GM18502 (cell line): ENCODE data around the gene HACL1.
"Not testable (repeated sequence)": the region's sequence is repeated elsewhere in the genome, so short reads cannot be mapped to it uniquely, and the experiment has no call there.

ENCODE experiments used
- ATAC-seq: cut with Tn5 transposase; IDR thresholded peaks from one replicate; pipeline ENCODE4 v1.9.1; 2021; ENCODE audit warnings: mild to moderate bottlenecking; ENCODE audit not compliant: unreplicated experiment, poor library complexity

The HACL1 gene

DNA sequence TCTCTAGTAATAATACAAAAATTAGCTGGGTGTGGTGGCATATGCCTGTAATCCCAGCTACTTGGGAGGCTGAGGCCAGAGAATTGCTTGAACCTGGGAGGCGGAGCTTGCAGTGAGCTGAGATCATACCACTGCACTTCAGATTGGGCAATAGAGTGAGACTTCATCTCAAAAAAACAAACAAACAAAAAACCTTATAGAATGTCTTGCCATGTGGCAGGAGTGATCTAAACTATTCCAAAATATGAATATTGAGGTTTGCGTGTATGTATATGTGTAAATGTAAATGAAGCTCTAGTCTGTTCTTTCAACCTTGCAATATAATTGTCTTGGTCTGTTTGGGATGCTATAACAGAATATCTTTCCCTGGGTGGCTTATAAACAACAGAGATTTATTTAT, 68.8 kb downstream of the HACL1 start:
- ATAC-seq: not testable (repeated sequence)

DNA sequence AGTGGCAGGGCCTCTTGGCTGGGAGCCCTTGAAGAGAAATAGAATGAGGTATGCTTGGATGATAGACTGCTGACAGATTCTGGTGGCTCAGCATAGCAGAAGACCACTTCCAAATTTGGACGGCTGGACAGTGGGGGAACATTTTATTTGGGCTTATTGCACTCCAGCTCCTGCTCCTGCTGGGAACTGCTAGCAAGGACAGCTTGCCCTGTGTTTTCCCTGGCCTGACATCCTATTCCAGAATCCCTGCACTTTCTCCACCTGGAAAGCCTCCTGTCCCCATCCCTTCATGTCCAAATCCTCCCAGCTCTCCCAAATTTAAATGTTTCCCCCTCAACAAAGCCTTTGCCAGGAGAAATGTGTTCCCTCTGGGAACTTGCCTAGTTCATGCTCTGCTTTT, 70.0 kb downstream of the HACL1 start:
- no peak for ATAC-seq

DNA sequence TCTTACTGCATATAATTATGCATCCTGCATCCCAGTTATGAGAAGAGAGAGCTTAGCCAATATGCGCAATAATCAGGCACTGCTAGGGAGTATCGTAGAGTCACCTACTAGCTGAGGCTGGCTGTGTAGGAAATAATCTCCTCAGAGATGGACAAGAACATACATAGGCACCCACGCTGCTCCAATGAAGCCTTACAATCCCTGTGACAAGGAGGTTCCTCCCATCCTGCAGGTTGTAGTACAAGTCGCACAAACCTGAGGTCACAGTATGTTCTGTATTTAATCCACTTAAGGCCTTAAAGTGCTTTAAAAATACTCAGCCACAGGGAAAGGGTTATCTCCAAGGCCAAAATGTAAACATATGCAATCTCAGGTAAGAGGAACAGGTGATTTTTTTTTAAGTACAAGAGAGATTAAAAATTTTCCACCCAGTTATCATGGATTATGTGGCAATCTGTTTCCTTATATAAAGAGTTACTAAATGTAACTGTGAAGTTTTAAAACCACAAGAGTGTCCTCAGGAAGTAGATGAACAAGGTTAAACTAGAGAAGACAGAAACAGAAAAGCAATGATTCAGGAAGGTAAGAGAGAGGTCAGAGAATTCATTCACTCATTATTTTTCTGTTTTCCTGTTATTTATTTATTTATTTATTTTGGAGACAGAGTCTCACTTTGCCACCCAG, 72.4 kb downstream of the HACL1 start:
- no peak for ATAC-seq

DNA sequence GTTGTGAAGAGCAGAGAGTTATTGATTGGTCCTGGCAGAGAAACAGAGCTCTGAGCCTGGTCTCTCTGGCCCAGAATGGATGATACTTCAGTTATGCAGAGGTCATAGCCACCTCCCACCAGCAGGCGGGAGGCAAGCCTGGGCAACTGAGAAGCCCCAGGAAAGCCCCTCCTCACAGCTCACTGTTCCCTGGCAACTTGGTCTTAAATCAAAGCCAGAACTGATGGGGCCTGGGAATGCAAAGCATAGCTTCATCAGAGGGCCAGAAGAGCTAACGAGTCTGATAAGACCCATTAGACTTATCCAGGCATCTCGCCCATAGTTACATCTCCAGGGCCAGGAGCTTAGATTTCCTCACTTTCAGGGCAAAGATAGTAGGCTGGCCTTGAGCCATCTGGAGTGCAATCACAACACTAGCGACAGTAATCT, 74.3 kb downstream of the HACL1 start:
- no peak for ATAC-seq

DNA sequence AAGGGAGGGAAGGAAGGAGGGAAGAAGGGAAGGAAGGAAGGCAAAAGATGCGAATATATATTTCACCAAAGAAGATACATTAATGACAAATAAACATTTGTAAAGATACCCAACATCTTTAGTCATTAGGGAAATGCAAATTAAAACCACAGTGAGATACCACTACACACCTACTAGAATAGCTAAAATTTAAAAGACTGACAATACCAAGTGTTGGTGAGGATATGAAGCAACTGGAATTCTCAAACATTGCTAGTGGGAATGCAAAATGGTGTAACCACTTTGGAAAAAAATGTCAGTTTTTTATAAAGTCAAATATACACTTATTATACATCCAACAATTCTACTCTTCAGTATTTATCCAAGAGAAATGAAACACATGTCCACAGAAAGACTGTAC, 75.6 kb downstream of the HACL1 start:
- ATAC-seq: no peak

DNA sequence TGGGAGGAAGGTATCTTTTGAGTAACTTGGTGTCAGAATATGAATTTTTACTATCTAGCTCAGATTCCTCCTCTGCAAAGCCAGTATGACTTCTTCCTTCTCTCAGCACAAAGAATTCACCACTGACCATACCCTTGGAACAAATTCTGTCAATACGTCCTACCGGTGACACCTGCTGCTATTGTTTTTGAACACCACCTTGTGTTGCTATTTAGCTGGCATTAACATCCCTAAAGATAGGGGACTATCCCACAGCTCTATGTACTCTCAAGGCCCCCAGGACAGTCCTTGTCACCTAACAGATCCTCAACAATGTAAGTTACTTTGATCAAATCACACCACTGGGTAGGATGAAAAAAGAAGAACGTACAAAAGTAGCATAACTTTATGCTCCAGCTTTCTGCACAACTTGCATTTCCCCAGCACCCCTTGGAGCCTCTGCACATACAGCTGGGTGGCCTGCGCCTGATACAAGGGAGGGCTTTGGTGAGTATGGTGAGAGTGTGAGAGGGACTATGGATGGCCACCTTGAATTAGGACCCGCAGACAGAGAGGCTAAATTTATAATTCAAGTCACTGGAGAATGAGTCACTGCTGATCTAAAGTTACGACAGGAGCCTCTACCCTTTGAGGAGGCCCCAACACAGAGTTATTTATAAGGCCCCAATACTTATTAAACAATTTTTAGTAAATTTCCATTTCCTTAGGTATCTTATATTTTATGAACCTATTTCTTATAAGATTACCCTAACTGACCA, 77.5 kb downstream of the HACL1 start:
- ATAC-seq: no peak

DNA sequence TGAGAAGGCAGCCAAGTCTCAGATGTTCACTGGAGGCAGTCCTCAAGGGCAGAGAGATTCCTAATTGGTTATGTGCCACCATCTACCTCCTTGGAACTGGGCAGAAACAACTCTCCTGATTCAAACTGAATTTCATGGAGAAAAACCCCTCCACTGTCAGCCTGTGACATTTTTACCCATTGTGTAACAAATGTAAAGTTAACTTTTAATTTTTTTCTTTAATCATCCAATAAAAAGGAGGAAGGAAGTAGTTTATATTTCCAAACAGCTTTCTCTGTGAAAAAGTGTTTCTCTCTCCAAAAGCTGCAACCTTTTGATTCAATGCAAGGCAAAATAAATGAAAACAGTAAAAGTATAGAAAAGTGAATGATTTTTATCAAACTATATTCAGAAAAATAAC, 79.4 kb downstream of the HACL1 start:
- ATAC-seq: no peak

DNA sequence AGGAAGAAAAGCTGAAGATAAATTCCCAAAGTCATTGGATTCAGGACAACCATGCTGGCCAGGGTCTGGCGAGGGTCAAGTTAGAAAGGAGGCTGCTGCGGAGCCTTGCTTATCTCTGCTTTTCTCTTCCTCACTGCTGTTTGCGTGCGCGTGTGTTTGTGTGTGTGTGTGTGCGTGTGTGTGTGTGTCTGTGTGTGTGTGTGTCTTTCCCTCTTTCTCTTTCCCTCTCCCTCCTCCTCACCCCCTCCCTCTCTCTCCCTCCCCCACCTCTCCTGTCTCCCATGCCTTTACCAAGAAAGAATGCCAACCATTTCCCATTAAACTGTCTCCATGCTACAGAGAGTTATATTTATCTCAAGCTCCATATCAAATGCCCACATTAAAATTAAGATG, 79.8 kb downstream of the HACL1 start, which contains the start of gene COLQ:
TSS of gene COLQ (minus strand) at position 134 of the 393 bp plus-strand sequence. CDS start at position 53, 81 bp downstream.
- ATAC-seq: no peak

DNA sequence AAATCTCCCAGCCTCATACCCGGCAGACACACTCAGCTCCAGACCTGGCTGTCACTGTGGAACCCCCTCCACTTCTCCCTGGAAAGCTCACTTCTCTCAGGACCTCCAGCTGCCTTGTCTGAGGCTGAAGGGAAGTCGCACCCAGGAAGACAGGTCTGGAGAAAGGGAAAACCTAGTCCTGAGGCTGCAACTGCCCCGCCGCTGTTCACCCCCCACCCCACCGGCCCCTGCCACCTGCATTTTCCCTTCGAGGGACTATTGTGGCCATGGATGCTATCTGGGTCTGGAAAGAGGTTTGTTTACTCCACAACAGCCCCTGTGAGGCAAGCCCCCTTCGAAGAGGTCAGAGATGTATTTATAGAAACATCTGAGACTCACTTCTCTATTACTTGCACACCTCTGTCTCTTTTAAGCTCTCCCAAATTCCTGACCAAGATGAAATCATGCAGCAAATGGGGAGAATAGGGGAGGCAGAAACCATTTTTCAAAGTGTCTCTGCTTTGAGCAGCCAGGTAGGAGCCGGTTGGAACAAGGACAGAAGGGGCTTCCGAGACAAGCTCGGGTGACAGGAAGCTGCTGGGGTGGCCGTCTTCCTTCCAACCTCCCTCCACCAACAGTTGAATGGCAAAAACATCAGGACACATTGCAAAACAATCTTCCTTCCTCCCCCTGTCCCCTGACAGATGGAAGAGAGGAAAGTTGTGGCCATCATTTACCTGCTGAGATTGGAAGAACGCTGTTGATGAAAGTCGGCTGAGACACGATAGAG, 80.4 kb downstream of the HACL1 start:
- ATAC-seq: no peak

DNA sequence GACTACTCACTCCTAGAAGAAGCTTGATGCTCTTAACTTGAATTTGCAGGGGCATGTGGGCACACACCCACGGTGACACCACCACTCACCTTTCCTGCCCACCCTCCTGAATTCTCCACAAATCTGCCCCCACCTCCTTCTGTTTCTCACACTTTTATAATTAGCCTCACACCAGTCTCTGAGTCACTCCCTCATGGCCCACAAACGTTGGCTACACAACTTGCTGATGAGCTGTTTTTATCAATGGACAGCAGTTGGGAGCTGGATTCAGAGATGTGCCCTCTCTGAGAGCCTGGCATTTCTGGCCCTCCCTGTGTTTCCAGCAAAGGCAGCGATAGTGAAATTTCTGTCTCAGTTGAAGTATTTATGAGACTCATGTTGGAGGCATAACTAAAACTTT, 81.2 kb downstream of the HACL1 start:
- no peak for ATAC-seq

DNA sequence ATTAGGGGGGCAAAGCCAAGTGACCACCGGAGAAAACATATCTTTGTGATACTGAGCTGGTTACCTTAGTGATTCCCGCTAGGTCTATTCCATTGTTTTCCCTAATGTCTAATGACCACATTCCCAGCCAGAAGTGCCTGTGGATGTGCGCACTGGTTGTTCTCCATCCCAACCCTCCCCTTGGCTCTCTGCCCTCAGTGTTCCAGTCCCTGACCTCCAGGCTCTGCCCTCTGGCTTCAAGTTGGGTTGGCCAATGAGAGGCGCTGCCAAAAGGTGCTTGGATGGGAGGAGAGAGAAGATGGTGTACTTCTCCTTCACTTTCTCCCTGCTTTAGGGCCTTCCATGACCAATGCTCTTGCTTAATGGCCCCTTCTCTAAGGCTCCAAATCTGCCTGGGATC, 82.3 kb downstream of the HACL1 start:
- no peak for ATAC-seq

DNA sequence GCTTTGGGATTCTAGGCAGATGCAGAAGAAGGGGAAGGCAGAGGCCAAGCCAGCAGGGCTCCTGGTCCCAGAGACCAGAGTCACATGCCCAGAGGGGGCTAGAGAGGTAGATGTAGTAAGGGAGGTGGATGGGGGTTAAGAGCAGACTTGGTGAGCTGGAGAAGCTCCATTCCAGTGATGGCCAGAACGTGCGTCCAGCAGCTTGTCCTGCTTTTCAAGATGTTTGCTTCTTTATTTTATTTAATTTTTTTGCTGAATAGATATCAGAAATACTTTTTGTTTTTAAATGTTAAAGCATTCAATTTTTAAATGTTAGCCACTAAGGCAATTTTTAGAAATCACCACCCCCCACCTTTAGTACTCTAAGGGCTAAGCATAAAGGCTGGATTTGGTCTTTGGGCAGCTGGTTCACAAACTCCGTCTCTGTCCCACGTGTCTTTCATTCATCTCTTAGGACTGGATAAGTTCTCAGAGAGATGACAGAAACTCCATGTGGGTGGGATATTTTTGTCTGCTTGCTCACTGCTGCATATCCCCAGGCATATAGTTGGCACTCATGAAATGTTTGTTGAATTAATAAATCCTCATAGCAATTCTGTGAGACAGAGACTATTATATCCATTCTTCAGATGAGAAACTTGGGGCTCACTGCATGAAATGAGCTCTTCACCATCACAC, 86.6 kb downstream of the HACL1 start:
- no peak for ATAC-seq

DNA sequence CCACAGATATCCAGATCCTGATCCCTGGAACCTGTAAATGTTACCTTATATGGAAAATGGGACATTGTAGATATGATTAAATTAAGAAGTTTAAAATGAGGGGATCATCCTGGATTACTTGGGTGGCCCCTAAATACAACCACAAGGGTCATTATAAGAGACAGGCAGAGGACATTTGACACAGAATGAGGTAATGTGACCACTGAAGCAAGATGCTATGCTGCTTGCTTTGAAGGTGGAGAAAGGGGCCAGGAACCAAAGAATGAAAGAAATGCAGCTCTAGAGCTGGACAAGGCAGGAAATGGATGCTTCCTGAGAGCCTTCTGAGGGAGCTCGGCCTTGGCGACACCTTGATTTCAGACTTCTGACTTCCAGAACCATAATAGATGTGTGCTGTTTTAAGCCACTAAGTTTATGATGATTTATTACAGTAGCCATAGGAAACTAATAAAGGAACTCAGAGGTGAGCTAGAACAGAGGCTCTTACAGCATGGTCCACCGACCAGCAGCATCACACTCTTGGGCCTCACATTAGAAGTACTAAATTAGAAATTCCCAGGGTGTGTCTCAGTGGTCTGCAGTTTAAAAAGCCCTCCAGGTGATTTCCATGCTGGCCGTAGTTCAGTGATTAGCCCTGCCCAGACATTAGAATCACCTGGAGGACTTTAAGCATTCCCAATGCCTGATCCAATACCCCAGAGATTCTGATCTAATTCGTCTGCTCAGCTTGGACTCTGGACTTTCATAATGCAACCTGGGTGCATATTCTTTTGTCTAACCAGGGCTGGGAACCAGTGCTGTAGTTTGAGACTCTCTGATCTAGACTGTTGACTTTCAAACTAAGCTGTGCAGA, 87.3 kb downstream of the HACL1 start:
- no peak for ATAC-seq

DNA sequence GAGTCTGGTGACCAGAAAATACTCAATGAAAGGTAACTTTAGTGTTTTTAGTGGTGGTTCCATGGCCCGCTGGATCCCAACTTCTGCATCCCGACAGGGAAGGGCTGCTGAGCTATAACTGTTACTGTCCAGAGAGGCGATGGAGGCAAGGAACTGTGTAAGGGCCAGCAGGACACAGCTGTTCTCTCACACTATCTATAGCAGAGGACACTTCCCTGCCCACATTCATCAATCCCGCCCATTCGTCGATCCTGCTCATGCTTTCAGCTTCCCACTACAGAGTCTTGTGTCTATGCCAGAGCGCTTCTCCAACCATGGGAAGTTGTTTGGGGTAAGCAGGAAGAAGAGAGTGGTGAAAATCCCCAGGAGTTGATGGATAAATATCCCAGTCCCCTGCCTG, 88.3 kb downstream of the HACL1 start:
- no peak for ATAC-seq

DNA sequence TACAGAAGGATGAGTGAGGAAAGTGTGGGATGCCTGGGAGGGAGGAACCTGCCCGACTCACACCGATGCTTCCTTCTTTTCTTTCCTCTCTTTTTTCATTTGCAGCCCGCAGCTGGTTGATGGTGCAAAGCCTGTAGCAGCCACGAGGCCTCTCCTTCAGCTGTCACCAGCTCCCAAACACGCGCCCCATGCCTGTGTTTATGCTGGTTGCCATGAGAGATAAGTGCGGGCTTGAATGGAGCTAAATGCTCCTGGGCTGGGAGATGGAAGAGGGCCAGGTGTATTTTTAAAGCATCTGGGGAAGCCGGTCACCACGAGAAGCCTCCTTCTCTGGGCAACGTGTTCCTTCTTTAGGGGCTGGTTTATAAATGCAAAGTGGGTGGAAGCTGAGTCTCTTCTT, 89.2 kb downstream of the HACL1 start:
- ATAC-seq: no peak

DNA sequence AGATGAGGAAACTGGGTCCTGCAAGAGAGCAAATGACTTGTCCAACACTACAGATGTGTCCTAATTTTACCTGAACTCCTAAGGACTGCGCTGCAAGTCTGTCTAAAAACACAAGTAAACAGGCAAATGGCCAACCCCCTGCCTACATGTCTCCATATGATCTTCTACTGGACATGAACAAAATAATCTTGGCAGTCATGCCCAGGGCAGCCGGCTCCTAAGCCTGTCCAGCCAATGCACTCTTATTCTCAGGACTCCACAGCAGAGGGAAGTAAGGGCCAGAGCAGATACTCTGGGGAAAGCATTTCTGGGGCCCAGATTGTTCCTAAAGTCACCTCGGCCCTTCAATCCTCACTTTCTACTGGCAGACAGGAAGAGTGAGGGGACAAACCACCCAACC, 90.2 kb downstream of the HACL1 start:
- ATAC-seq: no peak
